Measurements from ENCODE around the gene CREB3. TPM values are rescaled to one million over a fixed set of nuclear protein-coding genes. Genes with fewer than 3 reads are reported as not detected.
A peak's percentile ranks its signal among the peaks of the same experiment; 100 is the strongest.

Gene CREB3
- polyA plus RNA-seq, 4 donors: 22.3 to 31.2 (median 27.7) TPM

- Histone ChIP-seq H3K9me3 (ENCODE audit: control insufficient read depth in 2 of 2, insufficient read depth in 1 of 2, low read depth in 1 of 2, low read length in 1 of 2) (no peaks in the 10 kb centered on the region), H3K4me3 (ENCODE audit: low read depth in 1 of 3, low read length in 3 of 3) (no peak overlapping the region), H3K27ac (ENCODE audit: low read depth in 1 of 3, low read length in 2 of 3) (peak overlapping the region in 1 of 3 donors; percentile 7), H3K27me3 (ENCODE audit: control insufficient read depth in 3 of 3, insufficient read depth in 3 of 3, low read length in 3 of 3) (no peaks in the 10 kb centered on the region), H3K36me3 (ENCODE audit: control insufficient read depth in 3 of 3, insufficient read depth in 2 of 3, low read depth in 1 of 3, low read length in 3 of 3) (peaks cover 0 to 8% (median 0%) of the 10 kb centered on the region in 3 donors), H3K4me1 (ENCODE audit: control insufficient read depth in 3 of 3, insufficient read depth in 2 of 3, low read depth in 1 of 3, low read length in 2 of 3) (peaks cover 0 to 24% (median 3%) of the 10 kb centered on the region in 3 donors)
- DNase-seq (peak in 1 of 2 donors; percentile 78), FAIRE-seq (no peak)
- WGBS, 3 donors: 48 to 60% (median 58%) methylated on average over 2 of the region's 2 CpGs
Observed at GRCh38 chr9:35760651-35761050, 28.2 kb downstream of the CREB3 start.

DNA sequence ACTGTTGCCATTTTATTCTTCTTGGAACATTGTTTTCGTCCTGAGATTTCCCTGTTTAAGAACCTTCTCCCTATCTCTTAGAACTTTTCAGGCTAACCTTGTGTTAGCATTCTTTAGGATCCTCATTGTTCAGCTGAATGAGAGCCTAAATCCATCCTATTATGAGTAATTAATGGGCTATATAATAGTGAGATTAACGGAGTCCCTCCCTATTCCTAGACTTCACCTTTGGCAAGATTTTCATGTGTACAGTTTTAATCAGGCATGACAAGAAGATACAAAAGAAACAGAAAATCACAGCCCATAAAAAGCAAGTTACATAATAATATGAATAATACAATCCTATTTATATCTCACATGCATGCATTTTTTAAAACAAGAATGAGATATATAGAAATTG lies 30.7 kb downstream of the CREB3 start:
- 36 to 67% (median 66%) methylated on average over 2 of the region's 2 CpGs for WGBS, 3 donors
- FAIRE-seq: no peak
- Histone ChIP-seq H3K9me3 (ENCODE audit: control insufficient read depth in 2 of 2, insufficient read depth in 1 of 2, low read depth in 1 of 2, low read length in 1 of 2) (no peaks in the 10 kb centered on the region), H3K4me3 (ENCODE audit: low read depth in 1 of 3, low read length in 3 of 3) (no peak overlapping the region), H3K27me3 (ENCODE audit: control insufficient read depth in 3 of 3, insufficient read depth in 3 of 3, low read length in 3 of 3) (no peaks in the 10 kb centered on the region), H3K36me3 (ENCODE audit: control insufficient read depth in 3 of 3, insufficient read depth in 2 of 3, low read depth in 1 of 3, low read length in 3 of 3) (peaks cover 0 to 4% (median 0%) of the 10 kb centered on the region in 3 donors), H3K27ac (ENCODE audit: low read depth in 1 of 3, low read length in 2 of 3) (no peak overlapping the region), H3K4me1 (ENCODE audit: control insufficient read depth in 3 of 3, insufficient read depth in 2 of 3, low read depth in 1 of 3, low read length in 2 of 3) (peaks cover 0 to 20% (median 3%) of the 10 kb centered on the region in 3 donors)
- no peak for DNase-seq

GRCh38 chr9:35763803-35764202 lies 31.3 kb downstream of the CREB3 start:
- peaks cover 0 to 4% (median 0%) of the 10 kb centered on the region in 3 donors for H3K36me3 ChIP-seq (ENCODE audit: control insufficient read depth in 3 of 3, insufficient read depth in 2 of 3, low read depth in 1 of 3, low read length in 3 of 3)
- H3K27me3 ChIP-seq (ENCODE audit: control insufficient read depth in 3 of 3, insufficient read depth in 3 of 3, low read length in 3 of 3): no peaks in the 10 kb centered on the region
- no peak overlapping the region for H3K27ac ChIP-seq (ENCODE audit: low read depth in 1 of 3, low read length in 2 of 3)
- peaks cover 0 to 14% (median 0%) of the 10 kb centered on the region in 3 donors for H3K4me1 ChIP-seq (ENCODE audit: control insufficient read depth in 3 of 3, insufficient read depth in 2 of 3, low read depth in 1 of 3, low read length in 2 of 3)
- no peaks in the 10 kb centered on the region for H3K9me3 ChIP-seq (ENCODE audit: control insufficient read depth in 2 of 2, insufficient read depth in 1 of 2, low read depth in 1 of 2, low read length in 1 of 2)
- DNase-seq: no peak
- WGBS, 3 donors: 95 to 100% (median 96%) methylated on average over 1 of the region's 1 CpG
- no peak for FAIRE-seq
- no peak overlapping the region for H3K4me3 ChIP-seq (ENCODE audit: low read depth in 1 of 3, low read length in 3 of 3)

DNA sequence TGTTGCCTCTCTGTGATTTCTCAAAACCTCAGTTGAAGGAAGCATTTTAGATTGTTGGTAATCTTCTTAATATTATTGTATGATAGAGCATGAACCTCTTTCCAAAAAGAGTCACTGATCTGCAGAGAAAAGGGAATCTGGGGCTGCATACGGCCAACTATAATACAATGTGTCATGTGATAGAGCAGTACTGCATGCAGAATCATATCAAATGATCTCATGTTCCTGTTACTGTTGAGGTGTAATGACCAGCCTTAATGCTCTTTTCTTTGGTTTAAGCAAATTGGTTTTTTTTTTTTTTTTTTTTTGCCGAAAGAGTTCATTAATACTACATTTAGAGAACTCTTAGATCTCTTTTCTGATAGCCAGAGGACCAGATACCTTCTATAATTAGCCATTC lies 34.5 kb downstream of the CREB3 start:
- H3K4me1 ChIP-seq (ENCODE audit: control insufficient read depth in 3 of 3, insufficient read depth in 2 of 3, low read depth in 1 of 3, low read length in 2 of 3): peaks cover 2 to 15% (median 8%) of the 10 kb centered on the region in 3 donors
- H3K27ac ChIP-seq (ENCODE audit: low read depth in 1 of 3, low read length in 2 of 3): no peak overlapping the region
- no peaks in the 10 kb centered on the region for H3K27me3 ChIP-seq (ENCODE audit: control insufficient read depth in 3 of 3, insufficient read depth in 3 of 3, low read length in 3 of 3)
- no peak for FAIRE-seq
- no peaks in the 10 kb centered on the region for H3K36me3 ChIP-seq (ENCODE audit: control insufficient read depth in 3 of 3, insufficient read depth in 2 of 3, low read depth in 1 of 3, low read length in 3 of 3)
- WGBS, 3 donors: 80 to 94% (median 87%) methylated on average over 2 of the region's 2 CpGs
- H3K4me3 ChIP-seq (ENCODE audit: low read depth in 1 of 3, low read length in 3 of 3): no peak overlapping the region
- no peak for DNase-seq
- no peaks in the 10 kb centered on the region for H3K9me3 ChIP-seq (ENCODE audit: control insufficient read depth in 2 of 2, insufficient read depth in 1 of 2, low read depth in 1 of 2, low read length in 1 of 2)

GRCh38 chr9:35767458-35767857 lies 35.0 kb downstream of the CREB3 start:
- Histone ChIP-seq H3K9me3 (ENCODE audit: control insufficient read depth in 2 of 2, insufficient read depth in 1 of 2, low read depth in 1 of 2, low read length in 1 of 2) (no peaks in the 10 kb centered on the region), H3K4me1 (ENCODE audit: control insufficient read depth in 3 of 3, insufficient read depth in 2 of 3, low read depth in 1 of 3, low read length in 2 of 3) (peaks cover 2 to 19% (median 8%) of the 10 kb centered on the region in 3 donors), H3K27me3 (ENCODE audit: control insufficient read depth in 3 of 3, insufficient read depth in 3 of 3, low read length in 3 of 3) (no peaks in the 10 kb centered on the region), H3K27ac (ENCODE audit: low read depth in 1 of 3, low read length in 2 of 3) (no peak overlapping the region), H3K36me3 (ENCODE audit: control insufficient read depth in 3 of 3, insufficient read depth in 2 of 3, low read depth in 1 of 3, low read length in 3 of 3) (no peaks in the 10 kb centered on the region), H3K4me3 (ENCODE audit: low read depth in 1 of 3, low read length in 3 of 3) (no peak overlapping the region)
- 85 to 100% (median 94%) methylated on average over 1 of the region's 1 CpG for WGBS, 3 donors
- DNase-seq (no peak), FAIRE-seq (no peak)

- DNase-seq (no peak), FAIRE-seq (no peak)
- peaks cover 0 to 9% (median 0%) of the 10 kb centered on the region in 3 donors for H3K36me3 ChIP-seq (ENCODE audit: control insufficient read depth in 3 of 3, insufficient read depth in 2 of 3, low read depth in 1 of 3, low read length in 3 of 3)
- no peak overlapping the region for H3K27ac ChIP-seq (ENCODE audit: low read depth in 1 of 3, low read length in 2 of 3)
- 91 to 100% (median 100%) methylated on average over 1 of the region's 1 CpG for WGBS, 3 donors
- no peak overlapping the region for H3K4me3 ChIP-seq (ENCODE audit: low read depth in 1 of 3, low read length in 3 of 3)
- H3K27me3 ChIP-seq (ENCODE audit: control insufficient read depth in 3 of 3, insufficient read depth in 3 of 3, low read length in 3 of 3): no peaks in the 10 kb centered on the region
- peaks cover 2 to 23% (median 8%) of the 10 kb centered on the region in 3 donors for H3K4me1 ChIP-seq (ENCODE audit: control insufficient read depth in 3 of 3, insufficient read depth in 2 of 3, low read depth in 1 of 3, low read length in 2 of 3)
- no peaks in the 10 kb centered on the region for H3K9me3 ChIP-seq (ENCODE audit: control insufficient read depth in 2 of 2, insufficient read depth in 1 of 2, low read depth in 1 of 2, low read length in 1 of 2)
Observed at GRCh38 chr9:35769763-35770162, 37.3 kb downstream of the CREB3 start.

GRCh38 chr9:35771075-35771433 lies 38.6 kb downstream of the CREB3 start:
- 13 to 27% (median 20%) methylated on average over 4 of the region's 4 CpGs for WGBS, 3 donors
- Histone ChIP-seq H3K36me3 (ENCODE audit: control insufficient read depth in 3 of 3, insufficient read depth in 2 of 3, low read depth in 1 of 3, low read length in 3 of 3) (peaks cover 0 to 9% (median 0%) of the 10 kb centered on the region in 3 donors), H3K9me3 (ENCODE audit: control insufficient read depth in 2 of 2, insufficient read depth in 1 of 2, low read depth in 1 of 2, low read length in 1 of 2) (no peaks in the 10 kb centered on the region), H3K27me3 (ENCODE audit: control insufficient read depth in 3 of 3, insufficient read depth in 3 of 3, low read length in 3 of 3) (no peaks in the 10 kb centered on the region), H3K4me1 (ENCODE audit: control insufficient read depth in 3 of 3, insufficient read depth in 2 of 3, low read depth in 1 of 3, low read length in 2 of 3) (peaks cover 2 to 29% (median 8%) of the 10 kb centered on the region in 3 donors), H3K4me3 (ENCODE audit: low read depth in 1 of 3, low read length in 3 of 3) (no peak overlapping the region), H3K27ac (ENCODE audit: low read depth in 1 of 3, low read length in 2 of 3) (peak overlapping the region; percentile 43 to 78 (median 62))
- no peak for FAIRE-seq
- peak; percentile 7 to 30 for DNase-seq

DNA sequence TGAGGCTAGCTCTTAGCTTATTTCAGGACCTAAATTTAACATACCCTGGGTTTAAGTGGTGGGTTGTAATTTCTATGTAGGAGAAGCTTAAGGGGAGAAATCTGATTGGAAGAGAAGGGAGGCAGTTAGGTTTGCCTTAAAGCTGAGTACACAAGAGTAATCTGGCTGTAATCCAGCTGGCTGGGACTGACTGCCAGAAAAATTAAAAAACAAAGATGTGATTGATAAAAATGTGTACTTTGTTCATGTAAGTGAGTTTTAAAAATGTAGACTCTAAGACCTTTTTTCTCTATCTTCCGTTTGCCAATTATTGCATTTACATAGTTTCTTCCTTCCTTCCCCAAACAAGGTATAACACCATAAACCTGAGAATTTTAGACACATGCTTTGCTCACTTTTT lies 39.1 kb downstream of the CREB3 start:
- WGBS, 3 donors: 3 to 43% (median 32%) methylated on average over 1 of the region's 1 CpG
- peak overlapping the region; percentile 45 to 78 (median 62) for H3K27ac ChIP-seq (ENCODE audit: low read depth in 1 of 3, low read length in 2 of 3)
- FAIRE-seq: no peak
- peaks cover 2 to 29% (median 8%) of the 10 kb centered on the region in 3 donors for H3K4me1 ChIP-seq (ENCODE audit: control insufficient read depth in 3 of 3, insufficient read depth in 2 of 3, low read depth in 1 of 3, low read length in 2 of 3)
- no peaks in the 10 kb centered on the region for H3K9me3 ChIP-seq (ENCODE audit: control insufficient read depth in 2 of 2, insufficient read depth in 1 of 2, low read depth in 1 of 2, low read length in 1 of 2)
- peak; percentile 56 to 70 for DNase-seq
- no peaks in the 10 kb centered on the region for H3K27me3 ChIP-seq (ENCODE audit: control insufficient read depth in 3 of 3, insufficient read depth in 3 of 3, low read length in 3 of 3)
- peaks cover 0 to 9% (median 0%) of the 10 kb centered on the region in 3 donors for H3K36me3 ChIP-seq (ENCODE audit: control insufficient read depth in 3 of 3, insufficient read depth in 2 of 3, low read depth in 1 of 3, low read length in 3 of 3)
- H3K4me3 ChIP-seq (ENCODE audit: low read depth in 1 of 3, low read length in 3 of 3): no peak overlapping the region

DNA sequence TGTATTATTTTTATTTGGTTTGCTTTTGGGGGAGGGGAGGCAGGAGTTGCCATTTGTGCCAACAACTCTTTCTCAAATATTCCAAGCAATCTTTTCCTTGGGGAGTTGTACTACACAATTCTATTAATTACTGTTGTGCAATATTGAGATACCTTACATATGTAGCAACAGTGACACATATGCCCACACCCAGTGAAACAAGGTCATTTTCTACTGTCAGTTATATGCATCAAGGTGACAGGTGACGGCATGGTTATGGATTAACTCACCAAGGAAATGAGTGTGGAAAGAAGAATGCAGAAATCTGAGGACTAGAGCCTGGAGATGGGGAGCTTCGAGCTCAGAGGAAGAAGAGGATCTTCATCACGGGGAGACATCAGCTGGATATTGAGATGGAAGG lies 39.5 kb downstream of the CREB3 start:
- peaks cover 2 to 29% (median 8%) of the 10 kb centered on the region in 3 donors for H3K4me1 ChIP-seq (ENCODE audit: control insufficient read depth in 3 of 3, insufficient read depth in 2 of 3, low read depth in 1 of 3, low read length in 2 of 3)
- WGBS, 3 donors: 19 to 56% (median 38%) methylated on average over 3 of the region's 3 CpGs
- peak overlapping the region; percentile 54 to 78 (median 69) for H3K27ac ChIP-seq (ENCODE audit: low read depth in 1 of 3, low read length in 2 of 3)
- FAIRE-seq: no peak
- H3K27me3 ChIP-seq (ENCODE audit: control insufficient read depth in 3 of 3, insufficient read depth in 3 of 3, low read length in 3 of 3): no peaks in the 10 kb centered on the region
- DNase-seq: peak; percentile 88 to 95
- peaks cover 0 to 9% (median 0%) of the 10 kb centered on the region in 3 donors for H3K36me3 ChIP-seq (ENCODE audit: control insufficient read depth in 3 of 3, insufficient read depth in 2 of 3, low read depth in 1 of 3, low read length in 3 of 3)
- no peak overlapping the region for H3K4me3 ChIP-seq (ENCODE audit: low read depth in 1 of 3, low read length in 3 of 3)
- H3K9me3 ChIP-seq (ENCODE audit: control insufficient read depth in 2 of 2, insufficient read depth in 1 of 2, low read depth in 1 of 2, low read length in 1 of 2): no peaks in the 10 kb centered on the region
